ENCODE data around the gene EZH2. TPM values are rescaled to one million over a fixed set of nuclear protein-coding genes. Genes with fewer than 3 reads are reported as not detected.

EZH2 gene
- total and polyA plus RNA-seq, 9 donors, result 2.5 to 5.6 (median 4.0) TPM

DNA sequence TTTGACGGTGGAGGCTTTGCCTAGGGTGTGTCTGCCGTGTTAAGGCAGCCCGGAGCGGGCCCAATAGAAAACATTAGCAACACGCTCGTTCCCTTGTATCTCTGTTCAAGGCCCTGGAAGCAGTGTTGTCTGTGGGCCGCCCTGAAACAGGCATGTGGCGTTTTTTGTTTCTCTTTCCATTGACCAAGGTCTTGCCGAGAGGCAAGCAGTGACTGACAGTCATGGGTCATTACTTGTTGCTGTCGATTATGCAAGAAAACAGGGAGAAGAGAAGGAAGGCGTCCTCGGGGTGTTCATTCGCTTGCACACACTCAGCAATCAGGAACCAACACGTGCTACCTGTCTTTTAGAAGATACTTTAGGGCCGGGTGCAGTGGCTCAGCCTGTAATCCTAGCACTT is 92.5 kb downstream of the EZH2 start:
- H3K9me3 ChIP-seq, result peaks cover 0 to 2% of the 10 kb centered on the region in 2 donors
- no peak overlapping the region for H3K27ac ChIP-seq
- intact Hi-C loops (cut with DNase I), result no loop called here
- H3K4me1 ChIP-seq (ENCODE audit: insufficient read depth), result no peaks in the 10 kb centered on the region
- no peak for TF ChIP-seq EP300 (IDR thresholded peaks at IDR 0.05)
- TF ChIP-seq CTCF (IDR thresholded peaks at IDR 0.05), result no peak
- TF ChIP-seq POLR2A (IDR thresholded peaks at IDR 0.05), result no peak
- no peaks in the 10 kb centered on the region for H3K36me3 ChIP-seq
- WGBS, 3 donors, result 86 to 92% (median 89%) methylated on average over 15 of the region's 15 CpGs
- H3K4me3 ChIP-seq, result no peak overlapping the region
- no peaks in the 10 kb centered on the region for H3K27me3 ChIP-seq
- DNase-seq, result no peak

GRCh38 chr7:148790850-148791249 is 93.2 kb downstream of the EZH2 start:
- H3K9me3 ChIP-seq, result peaks cover 0 to 2% of the 10 kb centered on the region in 2 donors
- no peak overlapping the region for H3K27ac ChIP-seq
- no peaks in the 10 kb centered on the region for H3K4me1 ChIP-seq (ENCODE audit: insufficient read depth)
- H3K27me3 ChIP-seq, result no peaks in the 10 kb centered on the region
- TF ChIP-seq CTCF (IDR thresholded peaks at IDR 0.05) (no peak), POLR2A (IDR thresholded peaks at IDR 0.05) (no peak), EP300 (IDR thresholded peaks at IDR 0.05) (no peak)
- DNase-seq, result no peak
- WGBS, 3 donors, result 96% methylated on average over 2 of the region's 2 CpGs
- H3K36me3 ChIP-seq, result no peaks in the 10 kb centered on the region
- intact Hi-C loops (cut with DNase I), result no loop called here
- no peak overlapping the region for H3K4me3 ChIP-seq

GRCh38 chr7:148790131-148790726 is 93.9 kb downstream of the EZH2 start:
- WGBS, 3 donors, result 81 to 94% (median 88%) methylated on average over 8 of the region's 8 CpGs
- no peak overlapping the region for H3K4me3 ChIP-seq
- H3K27me3 ChIP-seq, result no peaks in the 10 kb centered on the region
- H3K4me1 ChIP-seq (ENCODE audit: insufficient read depth), result no peaks in the 10 kb centered on the region
- peaks cover 0 to 2% of the 10 kb centered on the region in 2 donors for H3K9me3 ChIP-seq
- no peak for TF ChIP-seq CTCF (IDR thresholded peaks at IDR 0.05)
- no peak for TF ChIP-seq POLR2A (IDR thresholded peaks at IDR 0.05)
- no peak for TF ChIP-seq EP300 (IDR thresholded peaks at IDR 0.05)
- no peak for DNase-seq
- H3K27ac ChIP-seq, result no peak overlapping the region
- H3K36me3 ChIP-seq, result no peaks in the 10 kb centered on the region
- intact Hi-C loops (cut with DNase I), result no loop called here

DNA sequence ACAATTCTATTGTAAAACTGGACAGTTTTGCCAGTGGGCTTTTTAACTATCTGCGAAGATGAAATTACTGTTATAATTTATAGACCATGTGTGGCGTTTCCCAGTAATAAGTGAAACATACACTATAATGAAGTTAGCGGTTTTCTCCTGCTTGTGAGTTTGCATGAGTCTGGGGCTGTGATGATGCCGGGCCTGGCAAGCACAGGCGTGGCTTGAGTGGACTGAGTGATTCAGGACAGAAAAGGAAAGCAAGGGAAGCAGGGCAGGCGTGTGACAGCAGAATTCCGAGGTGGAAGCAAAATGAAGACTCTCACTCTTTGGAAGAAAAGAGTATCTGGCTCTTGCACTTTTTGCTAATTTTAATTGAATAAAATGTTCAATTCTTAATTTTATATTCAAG is 94.9 kb downstream of the EZH2 start:
- Histone ChIP-seq H3K4me3 (no peak overlapping the region), H3K9me3 (no peaks in the 10 kb centered on the region), H3K4me1 (ENCODE audit: insufficient read depth) (no peaks in the 10 kb centered on the region), H3K36me3 (no peaks in the 10 kb centered on the region), H3K27ac (no peak overlapping the region), H3K27me3 (no peaks in the 10 kb centered on the region)
- 89 to 90% (median 90%) methylated on average over 7 of the region's 7 CpGs for WGBS, 3 donors
- intact Hi-C loops (cut with DNase I), result no loop called here
- TF ChIP-seq CTCF (IDR thresholded peaks at IDR 0.05) (no peak), EP300 (IDR thresholded peaks at IDR 0.05) (no peak), POLR2A (IDR thresholded peaks at IDR 0.05) (no peak)
- no peak for DNase-seq

All from ovary (tissue), 9 donors.